GM18867 (cell line): Measurements from ENCODE around the gene USH2A.

Experiments used
- ATAC-seq: cut with Tn5 transposase; IDR thresholded peaks from one replicate; pipeline ENCODE4 v1.9.1; 2021; ENCODE audit warnings: mild to moderate bottlenecking, moderate library complexity; ENCODE audit not compliant: unreplicated experiment

USH2A gene

DNA sequence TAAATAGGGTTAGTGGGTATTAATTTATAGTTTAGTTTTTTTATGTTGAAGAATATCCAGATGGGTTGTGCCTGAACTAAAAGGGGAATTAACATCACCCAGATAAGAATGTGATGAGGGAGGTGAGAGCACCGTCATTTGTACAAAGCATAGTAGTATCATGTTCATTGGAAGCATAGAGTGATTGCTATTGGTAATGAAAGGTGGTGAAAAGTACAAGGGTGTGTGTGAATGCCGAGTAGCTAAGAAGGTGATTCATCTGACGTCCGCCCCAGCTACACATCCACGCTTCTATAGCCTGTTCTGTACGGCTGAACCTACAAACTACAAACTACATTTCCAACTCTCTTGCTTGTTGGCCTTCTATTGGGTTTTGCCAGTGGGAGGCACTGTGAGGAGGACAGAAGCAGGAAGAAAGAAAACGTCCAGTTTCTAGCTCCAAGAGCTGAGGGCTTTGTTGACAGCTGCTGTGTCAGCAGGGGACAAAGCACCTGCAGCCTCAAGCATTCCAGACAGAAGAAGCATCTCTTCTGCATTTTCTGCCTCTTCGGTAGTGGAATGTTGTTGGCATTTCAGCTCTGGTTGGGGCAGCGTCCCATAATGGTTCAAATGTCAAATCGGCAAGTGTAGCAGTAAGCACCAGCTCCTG, 451.3 kb downstream of the USH2A start:
- ATAC-seq = no peak

DNA sequence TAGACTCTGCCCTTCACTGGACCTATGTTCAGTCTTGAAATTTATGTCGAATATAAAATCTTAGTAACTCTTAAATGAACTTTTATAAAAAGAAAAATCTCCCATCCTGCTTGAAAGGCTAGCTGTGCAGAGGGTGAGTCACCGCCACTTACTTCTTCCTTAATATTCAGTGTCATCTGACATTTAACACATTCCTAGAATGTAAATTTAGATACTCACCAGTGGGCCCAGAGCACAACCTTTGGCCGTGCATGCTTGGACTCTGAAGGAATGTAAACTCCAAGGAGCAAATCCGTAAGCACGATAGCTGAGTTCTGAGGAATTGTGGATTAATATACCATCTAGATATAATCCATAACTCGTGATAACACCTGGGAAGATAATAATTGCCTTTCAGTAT, 452.8 kb downstream of the USH2A start:
- ATAC-seq = no peak

- no peak for ATAC-seq
These were observed 459.6 kb downstream of the USH2A start for GRCh38 chr1:215963621-215964020.

DNA sequence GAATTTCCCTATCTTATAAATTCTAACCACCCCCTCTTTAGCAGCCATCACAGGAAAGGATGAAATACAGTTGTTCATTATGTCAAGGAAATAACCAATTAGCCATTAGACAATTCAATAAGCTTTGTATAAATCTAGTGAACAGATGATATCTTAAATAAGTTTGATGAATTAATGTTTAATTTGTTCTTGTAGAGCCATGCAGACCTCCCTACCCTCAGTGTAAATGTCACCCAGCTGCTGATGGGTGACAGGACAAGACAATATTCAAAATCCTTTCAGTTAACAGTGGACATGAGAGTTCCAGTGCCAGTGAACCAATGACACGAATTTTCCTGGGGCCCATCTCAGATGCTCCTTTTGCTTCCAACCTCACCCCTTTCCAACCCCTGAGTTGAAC, 460.2 kb downstream of the USH2A start:
- no peak for ATAC-seq

DNA sequence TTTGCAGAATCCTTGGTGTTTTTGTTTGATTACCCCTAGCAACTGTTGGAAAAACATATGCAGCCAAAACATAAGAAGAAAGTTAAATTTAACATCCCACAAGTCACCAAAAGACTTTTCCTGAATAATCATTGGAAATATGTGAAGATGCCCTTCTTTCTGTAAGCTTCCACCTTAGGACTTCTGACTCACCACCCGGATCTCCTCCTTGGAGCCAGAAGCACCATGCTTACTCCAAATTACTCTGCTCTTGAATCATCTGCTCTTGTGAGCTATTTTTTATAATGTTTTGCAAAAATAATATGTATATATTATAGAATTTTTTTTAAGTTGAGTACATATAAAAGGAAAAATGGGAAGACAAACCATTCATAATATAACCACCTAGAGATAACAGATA, 464.4 kb downstream of the USH2A start:
- no peak for ATAC-seq

GRCh38 chr1:215957663-215958062, 465.6 kb downstream of the USH2A start:
- no peak for ATAC-seq

GRCh38 chr1:215932558-215932957, 490.7 kb downstream of the USH2A start:
- ATAC-seq = no peak

DNA sequence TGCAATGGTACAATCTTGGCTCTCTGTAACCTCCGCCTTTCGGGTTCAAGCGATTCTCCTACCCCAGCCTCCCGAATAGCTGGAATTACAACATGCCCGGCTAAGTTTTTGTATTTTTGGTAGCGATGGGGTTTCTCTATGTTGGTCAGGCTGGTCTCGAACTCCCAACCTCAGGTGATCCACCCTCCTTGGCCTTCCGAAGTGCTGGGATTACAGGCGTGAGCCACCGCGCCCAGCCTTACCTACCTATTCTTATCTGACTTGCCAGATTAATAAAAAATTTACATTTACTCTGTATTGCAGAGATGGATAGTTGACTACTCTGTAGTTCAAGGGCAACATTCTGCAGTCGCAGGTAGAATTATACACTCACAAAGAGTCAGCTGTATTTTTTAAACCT, 496.6 kb downstream of the USH2A start:
- ATAC-seq = no peak

DNA sequence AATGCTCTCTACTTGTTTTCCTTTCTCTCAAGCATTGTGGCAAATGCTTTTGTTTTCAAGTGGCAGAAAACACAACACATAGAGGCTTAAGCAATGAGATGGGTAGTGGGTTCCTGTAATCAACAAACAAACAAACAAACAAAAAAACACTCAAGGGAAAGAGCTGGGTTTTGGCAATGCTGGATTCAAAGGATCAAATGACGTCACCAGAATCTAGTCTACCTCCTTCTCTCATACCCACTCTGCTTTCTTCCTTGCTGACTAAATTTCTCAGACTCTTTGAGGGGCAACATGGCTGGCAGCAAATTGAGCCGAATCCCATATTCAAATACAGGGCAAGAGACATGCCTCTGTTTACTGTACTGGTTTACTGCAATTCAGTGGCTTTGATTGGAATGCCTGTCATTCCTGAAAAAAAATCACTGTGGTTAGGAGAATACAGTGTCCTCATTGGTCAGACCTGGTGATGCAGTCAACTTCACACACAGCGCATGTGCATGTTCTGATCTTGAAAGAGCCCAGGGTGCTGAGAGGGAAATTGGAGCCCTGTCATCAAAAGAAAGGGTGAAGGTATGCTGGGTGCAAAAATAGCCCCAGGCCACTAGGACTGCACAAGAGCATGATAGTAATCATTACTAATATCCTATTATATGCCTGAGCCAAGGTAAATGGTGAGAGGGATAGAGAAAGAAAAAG, 500.0 kb downstream of the USH2A start:
- no peak for ATAC-seq

DNA sequence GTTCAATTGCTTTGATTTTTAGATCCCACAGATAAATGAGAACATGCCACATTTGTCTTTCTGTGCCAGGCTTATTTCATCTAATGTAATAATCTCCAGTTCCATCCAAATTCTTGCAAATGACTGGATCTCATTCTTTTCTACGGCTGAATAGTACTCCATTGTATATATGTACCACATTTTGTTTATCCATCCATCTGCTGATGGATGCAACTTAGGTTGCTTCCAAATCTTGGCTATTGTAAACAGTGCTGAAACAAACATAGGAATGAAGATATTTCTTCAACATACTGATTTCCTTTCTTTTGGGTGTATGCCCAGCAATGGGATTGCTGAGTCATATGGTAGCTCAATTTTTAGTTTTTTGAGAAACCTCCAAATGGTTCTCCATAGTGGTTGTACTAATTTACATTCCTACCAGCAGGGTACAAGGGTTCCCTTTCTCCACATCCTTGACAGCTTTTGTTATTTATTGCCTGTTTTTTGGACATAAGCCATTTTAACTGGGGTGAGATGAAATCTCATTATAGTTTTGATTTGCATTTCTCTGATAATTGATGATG, 511.8 kb downstream of the USH2A start:
- no peak for ATAC-seq

DNA sequence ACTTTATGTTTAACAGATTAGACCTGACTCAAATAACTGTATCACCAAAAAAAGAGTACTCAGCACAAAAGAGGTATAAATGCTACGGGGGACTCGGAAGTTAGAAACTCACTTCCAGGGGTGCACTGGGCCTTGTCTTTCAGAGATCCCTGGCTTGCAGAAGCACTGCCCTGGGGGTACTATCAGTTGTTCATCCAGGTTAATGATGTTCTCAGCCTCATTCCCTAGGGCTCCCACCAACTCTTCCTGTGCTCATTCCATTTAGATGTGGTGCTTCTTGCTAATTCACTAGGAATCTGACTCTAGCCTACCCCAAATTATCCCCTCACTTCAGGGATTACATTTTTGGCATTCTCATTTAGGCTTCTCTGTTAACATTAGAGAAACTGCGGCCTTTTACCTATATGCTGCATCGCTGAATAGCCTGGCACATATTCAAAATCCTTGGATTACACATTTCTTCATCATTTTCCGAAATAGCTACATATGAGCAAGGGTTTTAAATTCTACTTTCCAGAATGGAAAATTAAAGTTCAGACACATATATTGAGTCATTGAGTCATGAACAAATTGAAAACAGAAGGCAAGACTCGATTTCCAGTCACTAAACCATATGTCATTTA, 517.6 kb downstream of the USH2A start:
- ATAC-seq = no peak

DNA sequence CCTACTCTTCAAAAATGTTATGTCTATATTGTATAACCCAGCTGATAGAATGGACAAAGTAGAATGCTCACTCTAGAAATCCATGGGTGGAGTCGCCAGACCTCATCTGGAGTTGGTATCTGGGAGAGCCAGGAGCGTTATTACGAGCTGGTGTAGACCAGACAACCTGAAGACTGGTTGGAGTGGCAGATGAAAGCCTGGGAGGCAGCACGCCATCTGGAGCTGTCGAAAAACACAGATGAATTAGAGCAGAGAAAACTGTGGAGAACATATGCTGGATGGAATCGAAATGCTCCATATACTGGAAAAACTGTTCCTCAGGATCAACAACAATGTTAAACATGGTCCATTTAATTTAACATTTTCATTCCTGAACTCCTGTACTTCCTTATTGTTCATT, 522.6 kb downstream of the USH2A start:
- ATAC-seq = no peak

DNA sequence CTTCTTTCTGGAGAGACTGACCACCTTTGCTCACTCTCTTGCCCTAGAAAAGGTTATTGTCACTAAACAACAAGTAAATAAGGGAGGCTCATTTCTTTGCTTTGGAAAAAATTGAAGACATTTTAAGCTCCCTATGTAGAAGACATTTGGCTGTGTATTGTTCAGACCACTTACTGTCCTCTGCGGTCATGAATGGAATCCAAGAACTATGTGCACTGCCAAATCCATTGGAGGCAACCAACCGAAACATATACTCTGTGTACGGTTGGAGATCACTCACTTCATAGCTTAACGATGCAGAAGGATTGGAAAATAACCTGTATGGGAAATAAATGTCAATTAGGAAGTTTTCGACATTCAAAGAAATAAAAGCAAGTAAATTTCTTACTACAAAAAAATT, 523.3 kb downstream of the USH2A start:
- no peak for ATAC-seq

DNA sequence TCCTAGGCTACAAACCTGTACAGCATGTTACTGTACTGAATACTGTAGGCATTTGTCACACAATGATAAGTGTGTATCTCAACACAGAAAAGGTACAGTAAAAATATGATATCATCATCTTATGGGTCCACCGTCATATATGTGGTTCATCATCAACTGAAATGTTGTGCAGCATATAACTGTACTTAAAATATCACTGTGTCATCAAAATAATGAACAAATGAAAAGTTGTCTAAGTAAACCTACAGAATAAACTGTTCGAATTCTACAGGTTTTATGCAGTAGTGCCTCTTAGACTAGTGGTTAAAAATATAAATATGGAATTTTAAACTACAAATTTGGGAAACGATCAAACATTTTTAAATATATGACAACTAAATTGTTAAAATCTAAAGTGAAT, 527.4 kb downstream of the USH2A start:
- ATAC-seq = no peak

GRCh38 chr1:215895276-215895675, 528.0 kb downstream of the USH2A start:
- ATAC-seq = no peak

DNA sequence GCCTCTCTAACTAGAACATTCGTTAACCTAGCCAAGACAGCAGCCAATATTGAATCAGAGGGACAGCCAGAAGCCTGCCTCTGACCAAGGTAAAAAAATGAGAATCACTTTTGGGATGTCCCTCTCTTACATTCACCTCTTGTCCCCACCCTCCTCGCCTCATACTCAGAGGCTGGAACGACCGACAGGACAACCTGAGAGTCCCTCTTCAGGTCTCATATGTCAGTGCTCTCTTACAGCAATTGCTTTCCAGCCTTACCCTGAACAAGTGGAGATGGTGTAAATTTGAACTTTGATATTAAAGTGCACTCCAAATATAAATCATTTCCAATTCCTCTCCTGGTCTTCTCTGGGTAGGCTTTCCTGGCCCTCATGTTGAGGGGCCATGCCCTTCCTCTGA, 528.6 kb downstream of the USH2A start:
- no peak for ATAC-seq

- no peak for ATAC-seq
These were observed 531.8 kb downstream of the USH2A start for GRCh38 chr1:215891266-215892057.

GRCh38 chr1:215890438-215890837, 532.8 kb downstream of the USH2A start:
- ATAC-seq = peak; percentile 77

GRCh38 chr1:215889871-215890270, 533.4 kb downstream of the USH2A start:
- ATAC-seq = no peak

DNA sequence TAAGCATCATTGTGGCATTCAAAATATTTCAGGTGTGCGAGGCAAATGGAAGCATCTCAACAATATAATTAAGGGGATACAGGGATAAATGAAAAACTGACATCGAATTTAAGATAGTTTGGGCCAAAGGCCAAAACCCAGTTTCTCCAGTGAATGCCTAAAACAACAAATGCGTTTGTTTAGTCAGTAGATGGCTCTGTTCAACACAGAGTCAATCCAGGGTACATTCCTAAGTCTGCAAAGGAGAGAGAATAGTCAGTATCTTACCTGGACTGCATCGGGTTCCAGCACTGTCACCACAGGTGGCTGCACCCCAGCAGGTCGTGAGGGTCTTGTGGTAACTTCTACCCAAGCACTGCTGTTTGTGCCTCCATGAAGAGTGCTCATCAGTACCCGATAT, 535.1 kb downstream of the USH2A start:
- ATAC-seq = no peak

DNA sequence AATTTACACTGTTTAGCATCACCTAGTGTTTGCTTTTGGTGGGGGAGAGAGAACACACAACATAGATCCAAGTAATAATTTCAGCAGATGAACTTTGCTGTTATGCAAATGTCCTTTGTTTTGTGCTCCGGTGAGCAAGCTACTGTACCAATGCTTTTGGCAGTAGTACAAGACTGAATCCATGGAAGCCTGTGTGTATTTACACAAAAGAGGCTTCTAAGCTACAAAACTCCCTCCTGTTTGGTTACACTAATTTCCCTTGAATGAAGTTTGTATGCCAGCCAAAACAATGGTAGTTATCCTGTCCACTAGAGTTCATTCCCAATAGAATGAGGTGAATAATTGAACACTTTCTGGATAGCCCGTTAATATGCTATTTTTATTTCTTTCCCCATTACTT, 535.6 kb downstream of the USH2A start:
- no peak for ATAC-seq
